Esophagus muscularis mucosa (tissue), 3 donors: Measurements from ENCODE around the gene ELL2.
"Not testable (repeated sequence)": the region's sequence is repeated elsewhere in the genome, so short reads cannot be mapped to it uniquely, and the experiment has no call there.

Source experiments
- CTCF ChIP-seq, 3 experiments: fragments of 200-600 bp in 2 of 3; fragments of 450-650 bp in 1 of 3; sonication (generic) in 2 of 3; IDR thresholded peaks; one replicate each; pipeline ENCODE4 v1.5.1; 2017 to 2019; ENCODE audit warnings: antibody characterized with exemption in 3 of 3, mild to moderate bottlenecking in 2 of 3, moderate library complexity in 1 of 3
- POLR2A ChIP-seq: fragments of 450-650 bp; IDR thresholded peaks from one replicate; pipeline ENCODE4 v1.6.1; 2017; ENCODE audit warnings: antibody characterized with exemption, moderate library complexity, mild to moderate bottlenecking, low read depth
- POLR2AphosphoS5 ChIP-seq, 2 donors: sonication (generic); formaldehyde crosslinking; IDR thresholded peaks; one replicate each; pipeline ENCODE4 v1.6.1; 2017; ENCODE audit warnings: antibody characterized with exemption in 2 of 2

GRCh38 chr5:95927300-95927699, 34.4 kb downstream of the ELL2 start:
- TF ChIP-seq CTCF (IDR thresholded peaks at IDR 0.05); POLR2A: not testable (repeated sequence)
- TF ChIP-seq POLR2AphosphoS5 (IDR thresholded peaks at IDR 0.05) = peak in 1 of 2 donors; percentile 78
